ENCODE results near the gene UQCC2.

The UQCC2 gene

DNA sequence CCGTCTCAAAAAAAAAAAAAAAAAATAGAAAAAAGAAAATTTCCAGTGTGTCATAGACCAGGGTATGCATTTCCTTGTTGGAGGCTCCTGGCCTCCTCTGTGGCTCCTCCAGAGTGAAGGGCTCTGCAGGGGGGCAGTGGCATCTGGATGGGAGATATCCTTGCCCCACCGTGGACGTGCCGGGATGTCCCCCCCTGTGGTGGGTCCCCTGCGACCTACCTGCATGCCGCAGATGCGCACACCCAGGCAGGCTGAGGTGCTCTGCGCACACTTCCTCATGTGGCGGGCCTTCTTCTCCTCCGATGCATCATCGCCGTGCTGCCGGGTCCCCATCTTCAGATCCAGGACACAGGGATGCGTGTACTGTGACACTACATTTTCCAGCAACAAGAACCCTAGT is 13.7 kb upstream of the UQCC2 start:
- no peak for DNase-seq

DNA sequence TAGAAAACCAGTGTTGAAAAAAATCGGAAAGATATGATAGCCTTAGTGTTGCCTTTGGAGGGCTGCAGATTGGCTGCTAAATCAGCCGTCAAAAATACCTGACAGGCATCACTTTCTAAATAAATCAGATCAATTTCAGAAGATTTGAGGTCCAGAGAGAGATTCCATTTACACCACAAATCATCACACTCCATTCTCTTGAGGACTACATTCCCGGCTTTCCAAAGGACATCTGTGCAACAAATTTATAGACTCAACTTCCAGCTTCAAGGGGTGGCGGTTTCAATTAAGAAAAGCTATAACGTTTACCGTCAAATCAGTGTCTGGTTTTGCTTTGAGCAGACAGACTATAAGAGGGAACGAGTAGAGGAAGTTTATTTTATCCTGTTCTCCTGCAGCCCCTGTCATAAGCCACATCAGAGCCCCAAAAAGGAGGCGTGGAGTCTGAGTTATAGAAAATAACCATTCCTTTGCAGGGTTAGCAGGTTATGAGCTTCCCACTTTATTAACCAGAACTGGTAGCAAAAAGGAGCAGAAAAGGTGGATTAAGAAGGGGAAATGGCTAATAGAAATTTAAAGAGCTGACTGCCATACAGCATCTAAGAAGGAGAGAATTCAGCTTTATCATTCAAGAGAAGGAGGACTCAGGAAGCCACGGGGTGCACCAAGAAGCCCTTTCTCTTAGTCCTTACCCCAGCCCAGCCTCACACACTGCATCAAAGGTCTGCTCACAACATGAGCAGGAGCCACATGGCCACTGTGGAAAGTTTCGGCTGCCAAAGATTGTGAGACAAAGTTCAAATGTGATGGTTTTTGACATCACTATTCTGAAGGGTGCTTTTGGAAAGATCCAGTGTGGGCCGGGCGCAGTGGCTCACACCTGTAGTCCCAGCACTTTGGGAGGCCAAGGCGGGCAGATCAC is 12.9 kb upstream of the UQCC2 start:
- DNase-seq, result no peak

DNA sequence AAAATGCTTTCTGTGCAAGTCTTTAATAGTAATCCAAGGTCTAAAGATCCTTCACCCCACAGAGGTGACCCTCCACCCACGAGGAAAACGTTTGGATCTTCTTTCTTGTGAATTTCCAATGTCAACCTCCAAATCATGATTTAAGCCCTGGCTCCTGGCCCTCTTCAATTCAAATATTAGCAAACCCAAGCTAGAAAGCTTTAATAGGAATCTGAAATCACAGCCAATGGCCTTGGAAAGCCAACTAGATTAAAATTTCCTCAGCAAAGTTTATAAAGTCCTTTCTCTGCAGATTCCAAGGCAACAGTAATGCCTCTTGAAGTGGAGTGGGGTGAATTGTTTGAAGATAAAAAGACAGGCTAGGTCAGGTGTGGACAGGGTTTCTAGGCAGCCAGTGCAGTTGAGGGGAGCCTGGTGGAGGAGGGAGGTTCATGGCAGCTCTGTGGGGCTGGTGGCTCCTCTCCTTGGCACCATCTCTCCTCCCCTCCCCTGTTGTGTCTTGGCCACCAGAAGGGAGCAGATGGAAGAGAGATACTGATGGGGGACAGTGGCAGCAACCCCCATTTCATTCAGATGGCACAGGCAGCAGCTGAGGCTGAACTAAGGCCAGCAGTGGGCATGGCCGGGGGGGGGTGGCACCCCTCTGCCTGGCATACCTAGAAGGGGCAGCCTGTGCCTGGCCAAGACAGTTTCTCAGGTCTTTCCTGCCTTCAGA is 12.0 kb upstream of the UQCC2 start:
- no peak for DNase-seq

DNA sequence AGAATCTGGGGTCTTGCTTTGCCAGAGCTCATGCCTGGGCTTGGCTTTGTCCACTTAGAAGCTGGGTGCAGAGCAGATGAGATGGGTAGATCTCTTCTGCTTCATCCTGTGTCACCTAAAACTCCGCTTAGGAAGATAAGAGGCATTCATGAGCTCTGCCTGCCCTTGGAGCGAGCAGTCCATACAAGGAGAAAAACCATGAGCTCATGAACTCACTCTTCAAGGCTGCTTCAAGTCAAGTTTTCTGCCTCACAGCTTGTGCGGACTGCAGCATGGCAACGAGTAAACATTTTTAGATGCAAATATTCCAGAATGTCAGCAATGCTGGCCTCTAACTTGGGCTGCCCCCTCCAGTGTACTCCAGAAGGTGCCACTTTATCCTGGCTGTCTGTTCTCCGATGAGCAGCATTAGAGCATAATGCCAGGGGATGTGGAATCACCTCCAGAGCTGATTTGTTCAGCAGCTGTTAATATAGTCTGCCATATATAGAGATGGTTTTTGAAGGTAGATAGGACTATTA is 10.7 kb upstream of the UQCC2 start:
- no peak for DNase-seq

DNA sequence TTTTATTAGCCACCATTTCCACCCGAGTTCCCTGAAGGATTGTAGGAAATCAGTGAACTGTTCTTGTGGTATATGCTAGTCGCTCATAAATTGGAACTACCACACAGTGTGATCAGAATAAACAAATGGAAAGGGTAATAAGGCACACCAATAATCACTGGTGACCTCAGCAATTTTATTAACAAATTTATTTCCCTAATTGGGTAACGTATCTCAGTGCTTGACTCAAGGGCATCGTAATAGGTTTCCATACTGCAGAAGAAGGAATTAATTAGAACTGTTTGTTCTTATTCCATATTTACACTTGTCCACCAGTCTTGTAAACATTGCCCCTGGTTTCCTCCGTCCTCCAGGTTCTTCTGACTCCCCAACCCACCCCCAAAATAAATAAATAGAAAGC is 10.0 kb upstream of the UQCC2 start:
- no peak for DNase-seq

DNA sequence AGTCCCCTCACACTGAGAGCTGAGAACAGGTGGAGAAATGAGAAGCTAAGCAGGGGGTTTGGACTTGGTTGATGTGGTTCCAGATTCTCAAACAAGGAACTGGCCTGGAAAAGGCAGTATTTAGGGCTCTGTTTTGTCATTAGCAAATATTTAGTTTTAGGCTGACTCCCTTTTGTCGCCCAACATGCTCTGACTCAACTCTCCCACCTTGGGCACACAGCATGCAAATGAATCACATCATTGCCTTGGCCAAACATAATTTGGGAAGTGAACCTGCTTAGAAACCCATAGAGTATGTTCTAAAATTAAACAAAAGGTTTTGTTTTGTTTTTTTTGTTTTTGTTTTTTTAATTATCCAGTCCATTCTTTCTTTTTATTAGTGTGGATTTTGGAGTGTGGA is 9.5 kb upstream of the UQCC2 start:
- no peak for DNase-seq

DNA sequence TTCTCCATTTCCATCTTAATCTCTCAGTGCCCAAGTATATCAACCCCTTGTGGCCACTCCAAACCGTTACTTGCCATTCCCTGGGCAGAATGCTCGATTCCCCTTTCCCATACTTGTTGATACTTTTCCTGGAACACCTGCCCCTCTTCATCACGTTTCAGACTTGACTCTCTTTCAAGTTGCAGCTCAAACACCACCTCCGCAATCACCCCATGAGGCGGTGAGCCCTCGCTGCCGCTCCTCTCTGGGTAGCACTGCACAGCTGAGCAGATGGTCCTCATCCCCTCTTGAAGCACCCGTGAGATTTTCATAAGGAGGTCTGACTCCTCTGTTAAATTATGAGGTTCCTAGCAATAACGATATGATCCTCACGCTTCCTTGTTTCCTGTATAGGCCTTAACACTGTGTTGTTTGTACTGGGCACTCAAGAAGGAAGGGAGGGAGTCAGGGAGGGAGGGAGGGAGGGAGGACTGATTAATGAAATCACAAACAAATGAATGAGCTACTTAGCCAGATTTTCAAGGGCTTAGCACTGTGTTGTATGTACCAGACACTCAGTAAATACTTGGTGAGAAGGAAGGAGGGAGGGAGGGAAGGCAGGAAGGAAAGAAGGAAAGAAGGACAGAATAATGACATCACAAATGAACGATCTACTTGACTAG is 8.0 kb upstream of the UQCC2 start:
- DNase-seq, result no peak

DNA sequence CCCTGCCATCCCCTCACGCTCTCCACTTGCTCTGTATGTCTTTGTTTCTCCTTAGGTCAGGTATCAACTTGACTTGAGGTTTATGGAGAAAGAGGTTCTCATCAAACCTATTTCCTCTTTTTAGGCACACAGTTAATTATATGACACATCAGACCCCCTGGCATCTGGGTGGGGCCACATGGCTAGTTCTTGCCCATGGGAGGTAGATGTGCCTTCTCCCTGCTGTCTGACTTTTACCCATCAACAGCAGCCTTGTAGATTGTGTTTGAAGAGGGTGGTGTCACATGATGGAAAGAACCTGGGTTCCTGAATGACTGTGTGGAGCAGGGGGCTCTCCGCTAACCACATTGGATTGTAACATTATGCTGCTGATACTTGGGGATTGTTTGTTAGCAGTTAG is 7.2 kb upstream of the UQCC2 start:
- DNase-seq, result no peak

DNA sequence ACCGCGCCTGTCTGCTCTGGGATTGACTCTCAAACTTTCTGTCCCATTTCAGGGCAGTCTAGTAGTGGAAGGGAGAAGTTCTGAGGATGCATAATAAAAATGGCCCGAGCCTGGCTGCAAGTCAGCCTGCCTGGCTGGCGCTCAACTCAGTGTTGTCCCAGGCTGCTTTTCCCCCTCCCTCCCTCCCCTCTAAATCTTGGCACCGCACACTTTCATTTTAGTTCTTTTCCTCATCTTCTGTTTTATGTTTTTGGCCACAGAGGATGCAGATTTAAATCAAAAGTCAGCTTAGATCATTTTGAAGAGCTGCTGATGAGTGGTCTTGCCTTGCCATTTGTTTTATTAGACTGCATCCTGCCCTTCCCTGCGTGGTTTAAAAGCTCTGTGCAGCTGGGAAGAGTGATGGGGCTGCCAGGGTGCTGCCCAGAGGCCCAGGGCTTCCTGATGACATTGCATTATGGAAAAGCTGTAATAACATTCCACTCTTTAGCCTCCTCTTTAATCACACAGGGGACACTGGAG is 6.5 kb upstream of the UQCC2 start:
- no peak for DNase-seq

DNA sequence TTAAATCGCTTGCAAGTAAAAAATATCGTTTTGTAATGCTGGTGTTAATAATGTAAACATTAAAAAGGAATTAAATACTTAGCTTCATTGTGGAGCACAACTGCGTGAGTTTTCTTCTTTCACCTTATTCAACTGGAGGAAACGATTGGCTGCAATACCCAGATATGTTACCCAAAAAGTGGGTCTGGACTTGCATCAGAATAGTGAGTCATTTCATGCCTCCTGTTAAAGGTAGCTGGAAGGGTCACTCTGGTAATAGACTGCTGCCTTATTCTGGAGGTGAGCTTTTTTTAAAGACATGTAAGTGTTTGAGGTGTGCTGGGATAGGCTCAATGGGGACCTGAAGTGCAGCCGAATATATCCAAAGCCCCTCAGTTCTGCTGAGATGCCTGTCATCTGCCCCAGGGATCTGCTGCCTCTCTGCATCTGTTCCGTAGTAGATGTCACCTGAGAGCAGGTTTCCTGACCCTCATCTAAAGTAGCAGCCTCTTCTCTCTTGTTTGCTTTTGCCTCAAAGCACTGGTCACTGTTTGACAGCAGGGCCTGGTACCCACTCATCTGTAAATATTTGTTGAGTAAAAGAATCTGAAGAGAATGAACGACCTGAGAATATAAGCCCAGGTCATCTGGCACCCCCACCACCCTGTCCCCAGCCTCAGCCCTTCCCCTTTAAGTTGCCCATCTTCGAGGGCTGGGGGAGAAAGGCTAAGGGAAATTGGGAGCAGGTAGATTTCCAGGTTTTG is 5.6 kb upstream of the UQCC2 start:
- no peak for DNase-seq

DNA sequence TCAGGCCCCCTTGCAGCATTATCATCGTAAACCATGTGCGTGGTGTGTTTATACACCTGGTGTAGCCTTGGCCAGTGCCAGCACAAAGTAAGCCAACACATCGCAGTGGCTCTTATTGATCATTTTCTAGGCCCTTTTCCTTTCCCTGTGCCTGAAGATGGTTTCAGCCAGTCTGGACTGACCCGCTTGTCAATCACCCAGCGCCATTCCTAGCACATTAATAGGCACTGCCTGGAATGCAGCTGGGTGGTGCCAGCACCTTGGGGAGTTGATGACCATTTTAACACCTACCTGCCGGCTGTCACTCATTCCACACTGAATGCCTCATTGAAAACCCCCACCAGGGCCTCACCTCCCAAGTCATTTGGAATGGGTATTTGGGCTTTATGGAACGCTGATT is 4.9 kb upstream of the UQCC2 start:
- DNase-seq, result no peak

DNA sequence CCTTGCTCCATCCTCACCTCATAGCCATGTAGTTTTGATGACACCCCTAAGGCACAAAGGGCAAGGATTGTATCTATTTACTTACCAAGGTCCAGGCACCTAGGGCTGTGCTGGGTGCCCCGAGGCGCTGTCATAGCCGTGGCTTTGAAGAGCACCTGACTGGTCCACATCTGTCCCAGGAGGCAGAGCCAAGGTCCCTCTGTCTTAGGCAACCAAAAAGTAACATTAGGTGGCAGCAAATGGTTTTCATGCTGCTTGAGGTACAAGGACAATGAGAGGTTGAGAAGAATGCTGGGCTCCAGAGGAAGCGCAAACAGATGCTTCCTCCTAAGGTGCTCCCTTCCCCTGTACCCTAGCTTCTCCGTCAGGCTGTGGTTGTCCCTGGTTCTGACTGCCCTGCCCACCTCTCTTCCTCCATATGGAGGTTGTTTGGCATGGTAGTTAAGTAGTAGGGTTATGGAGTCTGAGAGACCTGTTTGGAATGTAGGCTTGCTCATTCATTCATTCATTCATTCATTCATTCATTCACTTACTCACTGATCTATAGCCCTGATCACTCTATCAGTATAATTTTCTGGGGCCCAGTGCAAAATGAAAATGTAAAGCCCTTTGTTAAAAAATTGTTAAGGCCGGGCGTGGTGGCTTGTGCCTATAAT is 3.0 kb upstream of the UQCC2 start:
- DNase-seq, result no peak

DNA sequence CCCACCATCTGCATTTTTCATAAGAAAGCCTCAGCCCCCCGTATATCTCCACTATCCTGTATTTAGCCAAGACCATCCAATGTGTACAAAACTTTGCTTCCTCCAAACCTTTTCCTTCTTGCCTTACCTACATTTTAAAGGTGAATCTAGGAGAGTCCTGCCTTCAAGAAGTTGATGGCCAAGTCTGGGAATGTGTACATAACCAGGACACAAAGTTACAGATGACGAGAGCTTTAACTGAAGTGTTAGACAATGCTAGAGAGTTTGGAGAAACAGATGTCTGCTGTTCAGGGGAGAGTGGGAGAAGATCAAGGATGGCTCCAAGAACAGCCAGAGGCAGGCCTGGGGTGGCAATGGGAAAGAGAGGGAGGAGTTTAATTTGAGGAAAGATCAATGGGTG is 2.3 kb upstream of the UQCC2 start:
- no peak for DNase-seq

DNA sequence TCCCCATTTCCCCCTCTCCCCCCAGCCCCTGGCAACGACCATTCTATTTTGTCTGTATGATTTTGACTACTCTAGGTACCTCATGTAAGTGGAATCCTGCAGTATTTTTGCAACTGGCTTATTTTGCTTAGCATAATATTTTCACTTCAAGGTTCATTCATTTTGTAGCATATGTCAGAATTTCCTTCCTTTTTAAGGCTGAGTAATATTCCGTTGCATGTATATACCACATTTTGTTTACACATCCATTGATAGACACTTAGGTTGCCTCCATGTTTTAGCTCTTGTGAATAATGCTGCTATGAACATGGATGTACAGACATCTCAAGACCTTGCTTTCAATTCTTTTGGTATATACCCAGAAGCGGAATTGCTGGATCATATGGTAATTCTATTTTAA is 1.4 kb upstream of the UQCC2 start:
- no peak for DNase-seq

DNA sequence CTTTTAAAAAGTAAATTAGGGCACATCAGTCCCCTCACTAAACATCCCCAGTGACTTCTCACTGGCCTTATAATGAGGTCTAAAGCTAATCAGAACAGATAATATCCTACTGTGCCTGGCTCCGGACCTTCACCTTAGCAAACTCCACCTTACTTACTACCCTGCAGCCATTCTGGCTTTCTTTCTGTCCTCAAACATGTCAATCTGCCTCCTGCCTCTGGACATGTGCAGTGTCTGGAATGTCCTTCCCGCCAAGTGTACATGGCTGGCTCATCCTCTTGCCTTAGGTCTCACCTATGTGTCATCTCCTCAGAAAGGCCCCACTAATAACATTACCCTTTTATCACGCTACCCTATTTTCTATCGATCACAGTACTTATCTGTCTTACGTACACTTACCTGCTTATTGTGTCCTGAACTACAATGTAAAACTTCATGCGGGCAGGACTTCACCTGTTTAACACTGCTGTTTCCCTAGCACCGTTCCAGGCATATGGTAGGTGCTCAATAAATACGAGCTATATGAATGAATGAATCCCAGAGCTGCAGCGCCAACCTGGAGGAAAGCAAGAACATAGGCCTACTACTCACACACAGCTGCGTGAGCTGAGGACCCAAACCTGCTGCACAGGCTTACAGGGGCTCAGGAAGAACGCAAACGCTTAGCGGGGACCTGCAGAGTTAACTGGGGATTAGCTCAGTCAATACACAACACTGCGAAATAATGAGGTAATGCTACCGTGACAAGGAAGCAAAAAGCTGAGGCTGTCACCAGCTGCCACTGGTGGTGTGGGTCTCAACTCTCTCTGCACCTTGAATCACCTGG is 991 bp downstream of the UQCC2 start:
- no peak for DNase-seq

DNA sequence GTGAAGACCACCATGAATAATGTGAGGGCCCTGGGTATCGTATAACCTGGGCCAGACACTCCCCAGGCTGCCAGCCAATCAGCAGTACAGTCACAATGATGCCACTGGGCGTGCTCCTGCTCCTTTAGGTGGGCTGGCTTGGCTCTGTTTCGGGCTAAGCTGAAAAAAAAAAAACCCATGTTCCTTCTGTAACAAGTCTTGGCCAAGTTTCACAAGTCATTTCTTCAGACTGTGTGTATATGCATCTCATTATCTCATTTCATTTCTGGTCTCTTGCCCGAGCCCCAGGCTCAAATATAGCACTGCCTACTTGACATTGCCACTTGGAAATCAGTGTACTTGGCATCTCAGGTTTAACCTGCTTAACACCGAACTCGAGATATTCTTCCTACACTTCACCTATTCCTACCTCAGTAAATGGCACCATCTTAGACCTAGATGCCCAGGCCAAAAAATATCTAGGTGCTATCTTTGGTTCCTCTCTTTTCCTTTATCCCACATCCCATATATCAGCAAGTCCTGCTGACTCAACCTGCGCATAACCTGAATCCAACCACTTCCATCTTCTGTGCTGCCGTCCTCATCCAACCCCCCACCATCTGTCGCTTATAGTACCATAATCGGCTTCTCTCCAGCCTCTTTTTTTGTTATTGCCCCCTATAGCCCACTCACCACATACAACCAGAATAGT is 1.8 kb downstream of the UQCC2 start:
- no peak for DNase-seq

DNA sequence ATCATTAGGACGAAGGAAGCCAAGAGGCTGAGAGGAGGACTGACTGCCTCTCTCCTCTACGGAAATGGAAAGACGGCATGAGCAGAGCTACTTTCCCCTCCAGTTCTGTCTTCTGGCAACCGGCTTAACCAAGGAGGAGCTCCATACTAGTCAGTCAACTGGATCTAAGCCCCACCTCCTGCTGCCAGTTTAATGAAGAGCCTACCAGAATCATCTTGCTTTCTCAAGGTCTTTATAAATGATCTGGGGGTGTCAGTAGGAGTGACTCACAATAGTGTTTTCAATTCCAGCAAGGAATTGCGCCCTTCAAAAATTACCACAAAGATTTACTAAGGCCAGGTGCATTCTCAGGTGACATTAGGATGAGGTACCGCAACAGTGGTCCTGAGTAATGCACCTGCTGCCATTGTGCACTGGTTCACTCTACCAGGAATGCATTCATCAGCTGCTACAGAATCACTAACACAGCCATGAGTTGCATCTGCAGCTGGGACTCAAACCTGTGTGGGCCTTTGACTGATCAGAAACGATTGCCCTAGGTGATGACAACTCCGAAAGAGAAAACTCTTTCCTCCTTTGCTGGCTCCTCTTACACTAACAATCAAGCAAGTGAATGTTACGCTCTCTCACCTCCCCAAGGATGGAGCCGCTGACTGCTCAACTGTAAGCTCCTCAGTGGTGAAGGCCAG is 2.8 kb downstream of the UQCC2 start:
- DNase-seq, result no peak

DNA sequence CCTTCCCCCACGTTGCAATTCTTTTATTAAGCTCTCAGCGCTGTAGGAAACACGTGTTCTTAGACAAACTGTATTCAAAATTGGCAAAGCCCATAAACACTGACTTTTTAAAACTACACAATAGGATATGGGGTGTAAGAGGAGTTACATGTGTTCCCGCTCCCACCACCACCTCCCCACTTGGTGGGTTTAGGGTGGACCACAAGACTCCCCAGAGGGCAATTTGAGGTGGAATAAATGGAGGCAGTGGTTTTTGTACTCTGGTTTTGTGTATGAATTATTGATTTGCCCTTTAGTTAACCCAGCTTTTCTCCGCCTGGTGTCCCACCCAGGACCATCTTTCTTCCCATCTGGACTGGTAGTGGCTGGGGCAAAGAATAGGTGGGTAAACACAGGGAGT is 3.7 kb downstream of the UQCC2 start:
- no peak for DNase-seq

DNA sequence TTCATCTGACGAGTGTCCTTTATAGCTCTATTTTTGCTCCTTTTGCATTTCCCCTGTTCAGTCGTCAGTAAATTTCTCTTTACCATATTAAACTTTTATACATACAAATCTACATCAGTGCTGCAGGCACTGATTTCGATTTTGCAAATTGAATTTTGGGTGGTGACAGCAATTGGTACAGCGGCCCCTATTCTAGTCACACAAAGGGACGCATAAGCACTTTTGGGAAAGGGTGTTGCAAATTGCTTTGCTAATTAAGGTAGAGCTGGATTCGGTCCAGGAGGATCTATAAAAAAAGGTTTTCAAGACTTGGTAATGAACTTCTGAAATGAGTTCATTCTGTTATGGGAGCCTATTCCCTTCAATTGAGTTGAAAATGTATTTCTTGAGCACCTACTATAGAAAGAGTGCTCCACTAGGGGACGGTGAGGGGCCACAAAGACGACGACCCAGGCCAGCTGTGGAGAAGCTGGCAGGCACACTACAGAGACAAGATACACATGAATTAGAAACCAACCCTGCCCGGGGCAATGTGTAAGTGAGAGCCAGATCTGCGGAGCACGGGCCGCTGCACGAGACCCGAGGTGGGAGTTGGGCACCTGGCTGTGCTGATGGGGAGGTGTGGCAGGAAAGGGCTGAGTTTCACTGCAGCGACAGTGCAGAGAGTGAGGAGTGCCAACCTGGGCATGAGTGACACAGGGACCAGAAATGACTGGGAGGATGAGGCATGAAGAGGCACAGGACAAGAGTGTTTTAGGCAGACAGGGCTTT is 5.4 kb downstream of the UQCC2 start:
- no peak for DNase-seq
